ENCODE data around the gene MTMR3.

The MTMR3 gene

GRCh38 chr22:30002861-30003486, 120.0 kb downstream of the MTMR3 start:
- DNase-seq (ENCODE audit: low read depth) = no peak

- no peak for DNase-seq (ENCODE audit: low read depth)
Measured at GRCh38 chr22:30004101-30004500, 121.1 kb downstream of the MTMR3 start.

- no peak for DNase-seq (ENCODE audit: low read depth)
Measured at GRCh38 chr22:30004694-30005093, 121.7 kb downstream of the MTMR3 start.

- peak; percentile 37 for DNase-seq (ENCODE audit: low read depth)
Measured at GRCh38 chr22:30005213-30005857, 122.4 kb downstream of the MTMR3 start.

GRCh38 chr22:30007361-30007760, 124.4 kb downstream of the MTMR3 start:
- no peak for DNase-seq (ENCODE audit: low read depth)

- no peak for DNase-seq (ENCODE audit: low read depth)
Measured at GRCh38 chr22:30008401-30008800, 125.4 kb downstream of the MTMR3 start.

GRCh38 chr22:30009478-30009877, 126.5 kb downstream of the MTMR3 start:
- no peak for DNase-seq (ENCODE audit: low read depth)

- DNase-seq (ENCODE audit: low read depth) = no peak
Measured at GRCh38 chr22:30010789-30011405, 127.9 kb downstream of the MTMR3 start.

GRCh38 chr22:30013201-30013600, 130.2 kb downstream of the MTMR3 start:
- no peak for DNase-seq (ENCODE audit: low read depth)

- no peak for DNase-seq (ENCODE audit: low read depth)
Measured at GRCh38 chr22:30014244-30014643, 131.3 kb downstream of the MTMR3 start.

GRCh38 chr22:30015229-30015797, 132.3 kb downstream of the MTMR3 start:
- DNase-seq (ENCODE audit: low read depth) = no peak

GRCh38 chr22:30015846-30016245, 132.9 kb downstream of the MTMR3 start:
- no peak for DNase-seq (ENCODE audit: low read depth)

- no peak for DNase-seq (ENCODE audit: low read depth)
Measured at GRCh38 chr22:30016596-30016995, 133.6 kb downstream of the MTMR3 start.

GRCh38 chr22:30017375-30018223, 134.6 kb downstream of the MTMR3 start:
- no peak for DNase-seq (ENCODE audit: low read depth)

GRCh38 chr22:30020511-30020910, 137.5 kb downstream of the MTMR3 start:
- DNase-seq (ENCODE audit: low read depth) = no peak

GRCh38 chr22:30021338-30021737, 138.4 kb downstream of the MTMR3 start:
- DNase-seq (ENCODE audit: low read depth) = no peak

- no peak for DNase-seq (ENCODE audit: low read depth)
Measured at GRCh38 chr22:30021881-30022619, 139.1 kb downstream of the MTMR3 start.

- DNase-seq (ENCODE audit: low read depth) = no peak
Measured at GRCh38 chr22:30023099-30023660, 140.2 kb downstream of the MTMR3 start.

GRCh38 chr22:30024231-30024630, 141.3 kb downstream of the MTMR3 start:
- DNase-seq (ENCODE audit: low read depth) = no peak

GRCh38 chr22:30025221-30025620, 142.2 kb downstream of the MTMR3 start:
- no peak for DNase-seq (ENCODE audit: low read depth)

- DNase-seq (ENCODE audit: low read depth) = no peak
Measured at GRCh38 chr22:30026756-30027155, 143.8 kb downstream of the MTMR3 start.
